Loucy (cell line): ENCODE data around the gene SCIN.
"Not testable (repeated sequence)": the region's sequence is repeated elsewhere in the genome, so short reads cannot be mapped to it uniquely, and the experiment has no call there.

Experiments
- H2AFZ ChIP-seq: fragments of 200-600 bp; sonication (generic); 2 replicates; pipeline ENCODE4 v1.6.0; 2016; ENCODE audit warnings: antibody characterized with exemption, mild to moderate bottlenecking, low read length, moderate library complexity
- H3F3A ChIP-seq: fragments of 200-600 bp; 2 replicates; pipeline ENCODE4 v1.6.0; 2016; ENCODE audit warnings: antibody characterized with exemption, low read depth, mild to moderate bottlenecking
- H3K27me3 ChIP-seq: fragments of 200-600 bp; sonication (generic); 2 replicates; pipeline ENCODE4 v1.6.1; 2014; ENCODE audit warnings: low read length, mild to moderate bottlenecking; ENCODE audit not compliant: insufficient read depth, poor library complexity, severe bottlenecking
- H3K36me3 ChIP-seq: fragments of 200-600 bp; sonication (generic); 2 replicates; pipeline ENCODE4 v1.6.1; 2016; ENCODE audit warnings: low read length; ENCODE audit not compliant: insufficient read depth
- H3K4me1 ChIP-seq: fragments of 200-600 bp; sonication (generic); 2 replicates; pipeline ENCODE4 v1.5.1; 2014; ENCODE audit warnings: low read length, mild to moderate bottlenecking; ENCODE audit not compliant: insufficient read depth, poor library complexity, severe bottlenecking
- H3K4me2 ChIP-seq: fragments of 200-600 bp; sonication (generic); 2 replicates; pipeline ENCODE4 v1.6.0; 2014; ENCODE audit warnings: antibody characterized with exemption, low read length, low read depth, mild to moderate bottlenecking; ENCODE audit not compliant: poor library complexity, severe bottlenecking
- H3K4me3 ChIP-seq: fragments of 200-600 bp; sonication (generic); 2 replicates; pipeline ENCODE4 v1.5.1; 2014; ENCODE audit warnings: low read length, mild to moderate bottlenecking, mixed read lengths; ENCODE audit not compliant: poor library complexity, severe bottlenecking
- H3K79me2 ChIP-seq: fragments of 200-600 bp; sonication (generic); 2 replicates; pipeline ENCODE4 v1.6.1; 2014; ENCODE audit warnings: low read length; ENCODE audit not compliant: insufficient read depth
- H3K9ac ChIP-seq: fragments of 200-600 bp; sonication (generic); 2 replicates; pipeline ENCODE4 v1.6.0; 2014; ENCODE audit warnings: mild to moderate bottlenecking, low read depth, low read length, moderate library complexity; ENCODE audit not compliant: poor library complexity, severe bottlenecking
- H3K9me2 ChIP-seq: fragments of 200-600 bp; sonication (generic); replicated peaks from 2 replicates; pipeline ENCODE4 v1.6.1; 2016; ENCODE audit warnings: low read depth, low read length, mixed read lengths
- H3K9me3 ChIP-seq: fragments of 200-600 bp; sonication (generic); 2 replicates; pipeline ENCODE4 v1.6.1; 2014; ENCODE audit warnings: mild to moderate bottlenecking, antibody characterized with exemption, low read length, low read depth; ENCODE audit not compliant: insufficient read depth
- H4K20me1 ChIP-seq: fragments of 200-600 bp; sonication (generic); 2 replicates; pipeline ENCODE4 v1.6.0; 2014; ENCODE audit warnings: antibody characterized with exemption, low read length, mild to moderate bottlenecking; ENCODE audit not compliant: insufficient read depth, poor library complexity, severe bottlenecking
- CTCF ChIP-seq: fragments of 200-600 bp; sonication (generic); conservative IDR thresholded peaks from 2 replicates; pipeline ENCODE4 v1.5.1; 2014; ENCODE audit warnings: mild to moderate bottlenecking, antibody characterized with exemption, low read length
- EZH2phosphoT487 ChIP-seq: fragments of 200-600 bp; IDR thresholded peaks from 2 replicates; pipeline ENCODE4 v1.6.1; 2018; ENCODE audit warnings: antibody characterized with exemption, mild to moderate bottlenecking, moderate library complexity, borderline replicate concordance

Gene SCIN

GRCh38 chr7:12570534-12571461 lies at the start of gene SCIN:
SCIN (plus strand) TSS chr7:12570720; CDS start chr7:12570787, 67 bp downstream.
- no peaks in the 10 kb centered on the region for H4K20me1 ChIP-seq
- no peak within 1 kb of the TSS for H3K4me3 ChIP-seq
- no peaks in the 10 kb centered on the region for H3K79me2 ChIP-seq
- no peaks in the 10 kb centered on the region for H3K9me3 ChIP-seq
- no peaks in the 10 kb centered on the region for H3K27me3 ChIP-seq
- no peaks in the 10 kb centered on the region for H3K9me2 ChIP-seq
- no peaks in the 10 kb centered on the region for H3K4me1 ChIP-seq
- H3K36me3 ChIP-seq, result no peaks in the 10 kb centered on the region
- no peaks in the 10 kb centered on the region for H3F3A ChIP-seq
- H3K9ac ChIP-seq, result no peak within 1 kb of the TSS
- TF ChIP-seq CTCF, result no peak
- H3K4me2 ChIP-seq, result no peak within 1 kb of the TSS
- H2AFZ ChIP-seq, result no peak within 1 kb of the TSS

GRCh38 chr7:12524794-12525386 lies 45.6 kb upstream of the SCIN start:
- Histone ChIP-seq H2AFZ (0 out of 2 replicates have a peak overlapping the region, but pooled peaks have one; percentile 22), H3K9me3 (no peaks in the 10 kb centered on the region), H3K4me2 (no peak overlapping the region), H3K9ac (no peak overlapping the region), H3F3A (no peaks in the 10 kb centered on the region), H3K36me3 (no peaks in the 10 kb centered on the region), H4K20me1 (no peaks in the 10 kb centered on the region), H3K9me2 (no peaks in the 10 kb centered on the region), H3K4me3 (no peak overlapping the region), H3K27me3 (no peaks in the 10 kb centered on the region), H3K79me2 (no peaks in the 10 kb centered on the region), H3K4me1 (no peaks in the 10 kb centered on the region)
- TF ChIP-seq CTCF (peak; percentile 69), EZH2phosphoT487 (no peak)

GRCh38 chr7:12526693-12527092 lies 43.8 kb upstream of the SCIN start:
- H3K4me1 ChIP-seq, H3K9me2 ChIP-seq, H2AFZ ChIP-seq, H3K4me2 ChIP-seq, H3K4me3 ChIP-seq, H4K20me1 ChIP-seq, H3K36me3 ChIP-seq, H3F3A ChIP-seq, H3K27me3 ChIP-seq, H3K9ac ChIP-seq, H3K79me2 ChIP-seq, H3K9me3 ChIP-seq: not testable (repeated sequence)

GRCh38 chr7:12527670-12528069 lies 42.9 kb upstream of the SCIN start:
- not testable (repeated sequence) for H3K9me2 ChIP-seq, H2AFZ ChIP-seq, H3F3A ChIP-seq, H3K9ac ChIP-seq, H3K4me2 ChIP-seq, H3K27me3 ChIP-seq, H4K20me1 ChIP-seq, H3K4me1 ChIP-seq, H3K4me3 ChIP-seq, H3K79me2 ChIP-seq, H3K36me3 ChIP-seq, H3K9me3 ChIP-seq
